HepG2 (cell line): ENCODE measurements around the gene FITM1. TPM values are rescaled to one million over a fixed set of nuclear protein-coding genes. Genes with fewer than 3 reads are reported as not detected.

Experiments
- ELF4 ChIP-seq: sonication (generic); formaldehyde crosslinking; IDR thresholded peaks from 2 replicates; pipeline ENCODE4 v1.5.0; 2020; ENCODE audit warnings: missing genetic modification reagents, mild to moderate bottlenecking, moderate library complexity, borderline replicate concordance
- FOXJ3 ChIP-seq: sonication (generic); formaldehyde crosslinking; IDR thresholded peaks from 2 replicates; pipeline ENCODE4 v1.4.0; 2020; ENCODE audit warnings: missing genetic modification reagents, mild to moderate bottlenecking, borderline replicate concordance
- HBP1 ChIP-seq: IDR thresholded peaks from 2 replicates; pipeline ENCODE4 v1.6.1; 2016; ENCODE audit warnings: low read depth, control low read depth
- MAFF ChIP-seq: IDR thresholded peaks from 2 replicates; pipeline ENCODE4 v1.6.1; 2011; ENCODE audit warnings: low read depth, low read length, improper control_type of control experiment
- MBD4 ChIP-seq: IDR thresholded peaks from 2 replicates; pipeline ENCODE4 v1.6.1; 2012; ENCODE audit warnings: low read length, inconsistent platforms, borderline replicate concordance
- MED8 ChIP-seq: sonication (generic); formaldehyde crosslinking; IDR thresholded peaks from 2 replicates; pipeline ENCODE4 v1.8.1; 2023; ENCODE audit warnings: mild to moderate bottlenecking, missing genetic modification reagents; ENCODE audit not compliant: insufficient replicate concordance
- PBX2 ChIP-seq: IDR thresholded peaks from 2 replicates; pipeline ENCODE4 v1.6.1; 2016; ENCODE audit warnings: control low read depth
- PITX1 ChIP-seq: sonication (generic); formaldehyde crosslinking; IDR thresholded peaks from 2 replicates; pipeline ENCODE4 v1.5.1; 2020; ENCODE audit warnings: mild to moderate bottlenecking, missing genetic modification reagents
- POGZ ChIP-seq: sonication (generic); formaldehyde crosslinking; IDR thresholded peaks from 2 replicates; pipeline ENCODE4 v1.4.0; 2020; ENCODE audit warnings: mild to moderate bottlenecking, missing genetic modification reagents
- TBL1XR1 ChIP-seq: fragments of 150-350 bp; IDR thresholded peaks from 2 replicates; pipeline ENCODE4 v1.6.1; 2014; ENCODE audit warnings: borderline replicate concordance, low read length; ENCODE audit not compliant: partially characterized antibody
- ZNF354B ChIP-seq: sonication (generic); formaldehyde crosslinking; IDR thresholded peaks from 2 replicates; pipeline ENCODE4 v1.8.0; 2022; ENCODE audit warnings: mild to moderate bottlenecking, missing genetic modification reagents
- ZNF431 ChIP-seq: sonication (generic); formaldehyde crosslinking; IDR thresholded peaks from 2 replicates; pipeline ENCODE4 v1.9.0; 2022; ENCODE audit warnings: missing genetic modification reagents, low read depth, mild to moderate bottlenecking, borderline replicate concordance
- ZNF550 ChIP-seq: sonication (generic); formaldehyde crosslinking; IDR thresholded peaks from 2 replicates; pipeline ENCODE4 v1.4.0; 2020; ENCODE audit warnings: mild to moderate bottlenecking, missing genetic modification reagents, borderline replicate concordance
- ZNF564 ChIP-seq: sonication (generic); formaldehyde crosslinking; IDR thresholded peaks from 2 replicates; pipeline ENCODE4 v1.8.1; 2023; ENCODE audit warnings: mild to moderate bottlenecking, missing genetic modification reagents
- ZNF598 ChIP-seq: sonication (generic); formaldehyde crosslinking; IDR thresholded peaks from 2 replicates; pipeline ENCODE4 v1.5.1; 2020; ENCODE audit warnings: mild to moderate bottlenecking, missing genetic modification reagents, borderline replicate concordance
- polyA plus RNA-seq, 8 experiments: library from polyadenylated mRNA; depleted of rRNA in 3 of 8; stranded (reverse) in 7 of 8; unstranded in 1 of 8; fragments of >200 nt; fragmentation: Illumina TruSeq in 4 of 8; extraction: Trizol in 4 of 8; gene quantifications; 2 replicates each; pipeline versions ENCODE4 v1.2.1 to v1.2.3, GENCODE V29; 2011 to 2016; ENCODE audit warnings: low read depth in 4 of 8, missing spikeins in 1 of 8, mixed read lengths in 1 of 8; ENCODE audit not compliant: insufficient read depth in 1 of 8
- total RNA-seq, 5 experiments: library from RNA; depleted of rRNA; stranded (reverse); fragments of >200 nt; fragmentation: Illumina TruSeq; extraction: Trizol; gene quantifications; 2 replicates each; pipeline ENCODE4 v1.2.3, GENCODE V29; 2016; ENCODE audit warnings: low read depth in 1 of 5
- TF ChIP-seq, protein P1 (sequence below): sonication (generic); formaldehyde crosslinking; IDR thresholded peaks from 2 replicates; pipeline ENCODE4 v1.4.0; 2020; ENCODE audit warnings: missing genetic modification reagents
- TF ChIP-seq, protein P2 (sequence below): sonication (generic); formaldehyde crosslinking; IDR thresholded peaks from 2 replicates; pipeline ENCODE4 v1.4.0; 2020; ENCODE audit warnings: missing genetic modification reagents
- TF ChIP-seq, protein P3 (sequence below): IDR thresholded peaks from 2 replicates; pipeline ENCODE4 v1.6.1; 2018; ENCODE audit warnings: missing genetic modification reagents

Gene FITM1
- total and polyA plus RNA-seq, 2 of the 13 experiments (the other 11 are each of a cell fraction or from before 2014, with no cell fraction given): 2.7 to 5.8 TPM

- TF ChIP-seq ZNF598 (CRISPR knock-in tag) (peak; percentile 96), MAFF (peak; percentile 55; the same call in 1 of the 2 replicates), FOXJ3 (peak; percentile 73; the same call in 1 of the 2 replicates), MBD4 (no peak), HBP1 (CRISPR knock-in tag) (peak; percentile 98), PITX1 (CRISPR knock-in tag) (peak; percentile 80), PBX2 (CRISPR knock-in tag) (peak; percentile 69), ZNF564 (CRISPR knock-in tag) (peak; percentile 93; the same call in 1 of the 2 replicates), ELF4 (peak; percentile 38; the same call in 1 of the 2 replicates), ZNF354B (CRISPR knock-in tag) (0 out of 2 replicates have a peak, but pooled peaks have one; percentile 78), ZNF550 (peak; percentile 99), MED8 (CRISPR knock-in tag) (peak; percentile 25), POGZ (CRISPR knock-in tag) (peak; percentile 99), TBL1XR1 (peak; percentile 68), ZNF431 (peak; percentile 92; the same call in 1 of the 2 replicates)
- TF ChIP-seq, protein P1, sequence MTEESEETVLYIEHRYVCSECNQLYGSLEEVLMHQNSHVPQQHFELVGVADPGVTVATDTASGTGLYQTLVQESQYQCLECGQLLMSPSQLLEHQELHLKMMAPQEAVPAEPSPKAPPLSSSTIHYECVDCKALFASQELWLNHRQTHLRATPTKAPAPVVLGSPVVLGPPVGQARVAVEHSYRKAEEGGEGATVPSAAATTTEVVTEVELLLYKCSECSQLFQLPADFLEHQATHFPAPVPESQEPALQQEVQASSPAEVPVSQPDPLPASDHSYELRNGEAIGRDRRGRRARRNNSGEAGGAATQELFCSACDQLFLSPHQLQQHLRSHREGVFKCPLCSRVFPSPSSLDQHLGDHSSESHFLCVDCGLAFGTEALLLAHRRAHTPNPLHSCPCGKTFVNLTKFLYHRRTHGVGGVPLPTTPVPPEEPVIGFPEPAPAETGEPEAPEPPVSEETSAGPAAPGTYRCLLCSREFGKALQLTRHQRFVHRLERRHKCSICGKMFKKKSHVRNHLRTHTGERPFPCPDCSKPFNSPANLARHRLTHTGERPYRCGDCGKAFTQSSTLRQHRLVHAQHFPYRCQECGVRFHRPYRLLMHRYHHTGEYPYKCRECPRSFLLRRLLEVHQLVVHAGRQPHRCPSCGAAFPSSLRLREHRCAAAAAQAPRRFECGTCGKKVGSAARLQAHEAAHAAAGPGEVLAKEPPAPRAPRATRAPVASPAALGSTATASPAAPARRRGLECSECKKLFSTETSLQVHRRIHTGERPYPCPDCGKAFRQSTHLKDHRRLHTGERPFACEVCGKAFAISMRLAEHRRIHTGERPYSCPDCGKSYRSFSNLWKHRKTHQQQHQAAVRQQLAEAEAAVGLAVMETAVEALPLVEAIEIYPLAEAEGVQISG (CRISPR knock-in tag): peak; percentile 96
- TF ChIP-seq, protein P2, sequence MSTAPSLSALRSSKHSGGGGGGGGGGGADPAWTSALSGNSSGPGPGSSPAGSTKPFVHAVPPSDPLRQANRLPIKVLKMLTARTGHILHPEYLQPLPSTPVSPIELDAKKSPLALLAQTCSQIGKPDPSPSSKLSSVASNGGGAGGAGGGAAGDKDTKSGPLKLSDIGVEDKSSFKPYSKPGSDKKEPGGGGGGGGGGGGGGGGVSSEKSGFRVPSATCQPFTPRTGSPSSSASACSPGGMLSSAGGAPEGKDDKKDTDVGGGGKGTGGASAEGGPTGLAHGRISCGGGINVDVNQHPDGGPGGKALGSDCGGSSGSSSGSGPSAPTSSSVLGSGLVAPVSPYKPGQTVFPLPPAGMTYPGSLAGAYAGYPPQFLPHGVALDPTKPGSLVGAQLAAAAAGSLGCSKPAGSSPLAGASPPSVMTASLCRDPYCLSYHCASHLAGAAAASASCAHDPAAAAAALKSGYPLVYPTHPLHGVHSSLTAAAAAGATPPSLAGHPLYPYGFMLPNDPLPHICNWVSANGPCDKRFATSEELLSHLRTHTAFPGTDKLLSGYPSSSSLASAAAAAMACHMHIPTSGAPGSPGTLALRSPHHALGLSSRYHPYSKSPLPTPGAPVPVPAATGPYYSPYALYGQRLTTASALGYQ (CRISPR knock-in tag): peak; percentile 92; the same call in 1 of the 2 replicates
- TF ChIP-seq, protein P3, sequence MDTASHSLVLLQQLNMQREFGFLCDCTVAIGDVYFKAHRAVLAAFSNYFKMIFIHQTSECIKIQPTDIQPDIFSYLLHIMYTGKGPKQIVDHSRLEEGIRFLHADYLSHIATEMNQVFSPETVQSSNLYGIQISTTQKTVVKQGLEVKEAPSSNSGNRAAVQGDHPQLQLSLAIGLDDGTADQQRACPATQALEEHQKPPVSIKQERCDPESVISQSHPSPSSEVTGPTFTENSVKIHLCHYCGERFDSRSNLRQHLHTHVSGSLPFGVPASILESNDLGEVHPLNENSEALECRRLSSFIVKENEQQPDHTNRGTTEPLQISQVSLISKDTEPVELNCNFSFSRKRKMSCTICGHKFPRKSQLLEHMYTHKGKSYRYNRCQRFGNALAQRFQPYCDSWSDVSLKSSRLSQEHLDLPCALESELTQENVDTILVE (CRISPR knock-in tag): peak; percentile 99
Measured at GRCh38 chr14:24160850-24161804, 30.7 kb downstream of the FITM1 start, which contains the start of gene IRF9 (continued).
